ENCODE measurements around the gene SPECC1. TPM values are rescaled to one million over a fixed set of nuclear protein-coding genes. Genes with fewer than 3 reads are reported as not detected.

SPECC1 gene
- total and polyA plus RNA-seq, 2 donors (not counting 3 experiments of a cell fraction or from before 2014, with no cell fraction given) = 5.3 to 20.4 TPM

DNA sequence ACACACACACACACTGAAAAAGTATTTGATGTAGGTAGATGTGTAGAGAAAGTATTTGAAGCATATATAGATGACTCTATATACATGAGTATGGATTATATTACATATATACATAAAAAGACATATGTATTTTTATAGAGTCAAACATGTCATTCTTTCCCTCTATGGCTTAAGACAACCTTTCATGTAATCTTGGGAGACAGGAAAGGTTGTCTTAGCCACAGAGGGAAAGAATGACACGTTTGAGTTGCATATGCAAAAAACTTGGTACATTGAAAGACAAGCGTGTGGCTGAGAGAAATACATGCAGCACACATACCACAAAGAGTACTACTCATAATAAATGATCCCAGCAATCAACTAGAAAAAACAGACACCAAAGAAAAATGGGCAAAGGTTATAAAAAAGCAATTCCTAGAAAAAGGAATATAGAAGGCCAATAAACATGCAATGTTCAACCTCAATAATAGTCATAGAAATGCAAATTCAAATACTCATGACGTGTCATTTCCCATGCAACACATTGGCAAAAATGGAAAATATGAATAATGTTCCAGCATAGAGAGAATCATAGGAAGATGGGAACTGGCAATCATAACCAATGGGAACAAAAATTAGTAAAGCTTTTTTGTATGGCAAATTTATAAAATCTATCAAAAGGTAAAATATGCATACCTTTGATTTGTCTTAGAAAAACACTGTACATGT lies 69.0 kb downstream of the SPECC1 start:
- DNase-seq (ENCODE audit: low read depth, low spot score) = no peak
- no peaks in the 10 kb centered on the region for H3K79me2 ChIP-seq (ENCODE audit: control insufficient read depth, insufficient read depth, low read length)
- H3K4me1 ChIP-seq (ENCODE audit: control insufficient read depth, extremely low read depth, insufficient read depth, low read length) = no peaks in the 10 kb centered on the region
- no peak overlapping the region for H3K27ac ChIP-seq (ENCODE audit: insufficient read depth, low read depth, low read length)
- no peak overlapping the region for H2AFZ ChIP-seq (ENCODE audit: low read depth, low read length)
- no peaks in the 10 kb centered on the region for H3K9me3 ChIP-seq (replicated peaks; ENCODE audit: control insufficient read depth, insufficient read depth, low read length)
- FAIRE-seq = no peak
- H4K20me1 ChIP-seq (replicated peaks; ENCODE audit: control insufficient read depth, extremely low read depth, insufficient read depth, low read length) = no peaks in the 10 kb centered on the region
- H3K4me2 ChIP-seq (ENCODE audit: insufficient read depth, low read length) = no peak overlapping the region
- H3K36me3 ChIP-seq (ENCODE audit: control insufficient read depth in 2 of 2, extremely low read depth in 1 of 2, insufficient read depth in 2 of 2, low read length in 2 of 2) = no peaks in the 10 kb centered on the region
- H3K9me1 ChIP-seq (replicated peaks; ENCODE audit: control insufficient read depth, extremely low read depth, insufficient read depth, low read length) = no peaks in the 10 kb centered on the region
- ChIA-PET POLR2A (no interaction called here), CTCF (interaction anchor here (0.8 to 1.4 kb wide), 2 partner anchors 8 to 24 kb away, joined by 3 read pairs; no protein-coding TSS in a partner anchor)
- peaks cover 0 to 4% of the 10 kb centered on the region in 2 experiments for H3K27me3 ChIP-seq (ENCODE audit: control insufficient read depth in 2 of 2, insufficient read depth in 2 of 2, low read length in 2 of 2)
- dilution Hi-C loops (cut with MboI; ENCODE audit: extremely low pct_ligation_motif_present, low sequenced_read_pairs) (no loop called here), intact Hi-C loops (cut with micrococcal nuclease) (no loop called here)
- BruUV-seq (replicated peaks) = no TSS peak
- no peak overlapping the region for H3K4me3 ChIP-seq (replicated peaks in 1 of 3; ENCODE audit: insufficient read depth in 1 of 3, low read depth in 1 of 3, low read length in 3 of 3)
- no peak overlapping the region for H3K9ac ChIP-seq (replicated peaks; ENCODE audit: extremely low read depth, insufficient read depth, low read length)
- TF ChIP-seq POLR2AphosphoS5 (IDR thresholded peaks at IDR 0.05; ENCODE audit: insufficient read depth, low read depth, low read length) (no peak), MYC (IDR thresholded peaks at IDR 0.05; ENCODE audit: low read depth, low read length) (no peak), FOS (IDR thresholded peaks at IDR 0.05; ENCODE audit: borderline replicate concordance, insufficient read depth, low read length) (no peak), JUN (IDR thresholded peaks at IDR 0.05; ENCODE audit: borderline replicate concordance, insufficient read depth, insufficient read length, low read depth) (no peak), GATA2 (IDR thresholded peaks at IDR 0.05; ENCODE audit: insufficient read depth, insufficient read length, low read depth, low read length) (no peak), EZH2 (IDR thresholded peaks at IDR 0.05; ENCODE audit: borderline replicate concordance, low read depth, low read length, severe bottlenecking) (no peak), POLR2A (IDR thresholded peaks at IDR 0.05; ENCODE audit: low read depth, low read length) (no peak)
- TF ChIP-seq, protein P1, sequence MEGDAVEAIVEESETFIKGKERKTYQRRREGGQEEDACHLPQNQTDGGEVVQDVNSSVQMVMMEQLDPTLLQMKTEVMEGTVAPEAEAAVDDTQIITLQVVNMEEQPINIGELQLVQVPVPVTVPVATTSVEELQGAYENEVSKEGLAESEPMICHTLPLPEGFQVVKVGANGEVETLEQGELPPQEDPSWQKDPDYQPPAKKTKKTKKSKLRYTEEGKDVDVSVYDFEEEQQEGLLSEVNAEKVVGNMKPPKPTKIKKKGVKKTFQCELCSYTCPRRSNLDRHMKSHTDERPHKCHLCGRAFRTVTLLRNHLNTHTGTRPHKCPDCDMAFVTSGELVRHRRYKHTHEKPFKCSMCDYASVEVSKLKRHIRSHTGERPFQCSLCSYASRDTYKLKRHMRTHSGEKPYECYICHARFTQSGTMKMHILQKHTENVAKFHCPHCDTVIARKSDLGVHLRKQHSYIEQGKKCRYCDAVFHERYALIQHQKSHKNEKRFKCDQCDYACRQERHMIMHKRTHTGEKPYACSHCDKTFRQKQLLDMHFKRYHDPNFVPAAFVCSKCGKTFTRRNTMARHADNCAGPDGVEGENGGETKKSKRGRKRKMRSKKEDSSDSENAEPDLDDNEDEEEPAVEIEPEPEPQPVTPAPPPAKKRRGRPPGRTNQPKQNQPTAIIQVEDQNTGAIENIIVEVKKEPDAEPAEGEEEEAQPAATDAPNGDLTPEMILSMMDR (IDR thresholded peaks at IDR 0.05; ENCODE audit: extremely low read depth in 1 of 2, insufficient read depth in 1 of 2, low read depth in 1 of 2, low read length in 2 of 2) = no peak
- TF ChIP-seq, protein P2, sequence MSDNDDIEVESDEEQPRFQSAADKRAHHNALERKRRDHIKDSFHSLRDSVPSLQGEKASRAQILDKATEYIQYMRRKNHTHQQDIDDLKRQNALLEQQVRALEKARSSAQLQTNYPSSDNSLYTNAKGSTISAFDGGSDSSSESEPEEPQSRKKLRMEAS (IDR thresholded peaks at IDR 0.05; ENCODE audit: insufficient read depth, insufficient read length) = no peak
